ENCODE measurements around the gene MAST3. TPM values are rescaled to one million over a fixed set of nuclear protein-coding genes. Genes with fewer than 3 reads are reported as not detected.

MAST3 gene
- total RNA-seq, 1 experiment from 2014 or later, result 10.4 TPM

DNA sequence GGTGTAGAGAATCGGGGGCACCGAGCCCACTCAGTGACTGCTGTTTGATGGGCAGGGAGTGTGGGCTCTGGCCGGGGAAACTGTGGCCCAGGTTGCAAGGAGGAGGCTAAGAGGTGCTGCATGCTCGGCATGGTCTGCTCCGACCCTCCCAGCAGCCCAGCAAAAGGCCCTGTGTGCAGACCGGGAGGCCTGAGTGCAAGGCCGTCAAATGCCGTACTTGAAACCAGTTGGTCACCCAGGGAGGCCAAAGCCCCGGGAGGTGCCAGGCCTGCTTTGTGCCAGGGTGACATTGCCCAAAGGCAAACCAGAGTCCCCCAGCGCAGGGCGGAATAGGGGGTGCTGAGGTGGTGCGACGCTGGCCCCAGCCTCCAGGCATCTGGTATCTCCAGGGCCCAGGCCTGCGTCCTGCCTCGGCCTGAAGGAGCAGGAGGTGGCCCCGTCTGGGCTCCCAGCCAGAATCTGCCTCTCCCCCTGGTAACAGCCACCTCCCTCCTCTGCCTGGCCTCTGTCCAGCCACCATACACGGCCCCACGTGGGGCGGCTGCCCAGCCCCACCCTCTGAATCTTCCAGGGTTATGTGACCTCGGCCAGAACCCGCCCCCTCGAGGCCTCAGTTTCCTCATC is 59.4 kb downstream of the MAST3 start:
- Mint-ChIP-seq H3K4me1 (peaks cover 15 to 33% of the 10 kb centered on the region in 2 experiments), H3K27me3 (ENCODE audit: low read depth) (no peaks in the 10 kb centered on the region), H3K9me3 (no peaks in the 10 kb centered on the region), H3K36me3 (ENCODE audit: insufficient read depth in 1 of 3, low read depth in 3 of 3) (peaks cover 7 to 19% (median 19%) of the 10 kb centered on the region in 3 experiments; a peak in 6 of 7 replicates), H3K4me3 (no peak overlapping the region), H3K27ac (peak overlapping the region in 1 of 3 experiments; percentile 58; a peak in 1 of 7 replicates)
- no peak overlapping the region for H2AK5ac ChIP-seq (ENCODE audit: insufficient read length, low read length)
- no peak overlapping the region for H2BK120ac ChIP-seq (ENCODE audit: low read depth, low read length, poor library complexity, severe bottlenecking)
- no peaks in the 10 kb centered on the region for H3K79me1 ChIP-seq (ENCODE audit: insufficient read depth, low read depth, low read length, poor library complexity, severe bottlenecking)
- no peak overlapping the region for H2BK12ac ChIP-seq (ENCODE audit: insufficient read length, low read depth, low read length)
- H3K14ac ChIP-seq (ENCODE audit: insufficient read depth, low read length), result no peak overlapping the region
- H3K9me3 ChIP-seq (ENCODE audit: control insufficient read depth, low read depth, low read length), result no peaks in the 10 kb centered on the region
- no peak overlapping the region for H2AFZ ChIP-seq (ENCODE audit: low read length)
- H3K4me1 ChIP-seq (ENCODE audit: insufficient read depth, low read length), result 0 out of 2 replicates have a peak, but pooled peaks cover 2% of the 10 kb centered on the region
- no peak overlapping the region for H3K9ac ChIP-seq (ENCODE audit: extremely low read depth, insufficient read length, low read length)
- no peak overlapping the region for H3K27ac ChIP-seq (ENCODE audit: insufficient read length, low read depth, low read length)
- peaks cover 4% of the 10 kb centered on the region for H4K20me1 ChIP-seq (ENCODE audit: control insufficient read depth, insufficient read depth, insufficient read length)
- WGBS (ENCODE audit: extremely low coverage, insufficient read length, low lambda C conversion rate), result no CpG with 5 or more reads among the region's 22 CpGs
- H3K56ac ChIP-seq (ENCODE audit: insufficient read length, low read depth, low read length), result no peak overlapping the region
- H4K91ac ChIP-seq (ENCODE audit: insufficient read length, low read depth, low read length), result no peak overlapping the region
- H3K4ac ChIP-seq (ENCODE audit: low read depth, low read length), result no peak overlapping the region
- H4K8ac ChIP-seq (replicated peaks; ENCODE audit: insufficient read length, low read depth, low read length), result no peak overlapping the region
- no peak overlapping the region for H2BK20ac ChIP-seq (ENCODE audit: low read depth, low read length, poor library complexity, severe bottlenecking)
- no peak overlapping the region for H3T11ph ChIP-seq (ENCODE audit: low read length)
- H4K5ac ChIP-seq (ENCODE audit: insufficient read length, low read depth, low read length), result no peak overlapping the region
- H3K23ac ChIP-seq (ENCODE audit: insufficient read length, low read depth, low read length), result no peak overlapping the region
- DNase-seq, result no peak
- H3K27me3 ChIP-seq (ENCODE audit: insufficient read depth, low read length), result no peaks in the 10 kb centered on the region
- TF ChIP-seq, protein P1, sequence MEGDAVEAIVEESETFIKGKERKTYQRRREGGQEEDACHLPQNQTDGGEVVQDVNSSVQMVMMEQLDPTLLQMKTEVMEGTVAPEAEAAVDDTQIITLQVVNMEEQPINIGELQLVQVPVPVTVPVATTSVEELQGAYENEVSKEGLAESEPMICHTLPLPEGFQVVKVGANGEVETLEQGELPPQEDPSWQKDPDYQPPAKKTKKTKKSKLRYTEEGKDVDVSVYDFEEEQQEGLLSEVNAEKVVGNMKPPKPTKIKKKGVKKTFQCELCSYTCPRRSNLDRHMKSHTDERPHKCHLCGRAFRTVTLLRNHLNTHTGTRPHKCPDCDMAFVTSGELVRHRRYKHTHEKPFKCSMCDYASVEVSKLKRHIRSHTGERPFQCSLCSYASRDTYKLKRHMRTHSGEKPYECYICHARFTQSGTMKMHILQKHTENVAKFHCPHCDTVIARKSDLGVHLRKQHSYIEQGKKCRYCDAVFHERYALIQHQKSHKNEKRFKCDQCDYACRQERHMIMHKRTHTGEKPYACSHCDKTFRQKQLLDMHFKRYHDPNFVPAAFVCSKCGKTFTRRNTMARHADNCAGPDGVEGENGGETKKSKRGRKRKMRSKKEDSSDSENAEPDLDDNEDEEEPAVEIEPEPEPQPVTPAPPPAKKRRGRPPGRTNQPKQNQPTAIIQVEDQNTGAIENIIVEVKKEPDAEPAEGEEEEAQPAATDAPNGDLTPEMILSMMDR (conservative IDR thresholded peaks at IDR 0.05), result no peak
- H3K79me2 ChIP-seq (ENCODE audit: insufficient read depth, low read length), result no peaks in the 10 kb centered on the region
- H3K4me2 ChIP-seq (ENCODE audit: insufficient read depth, insufficient read length, low read length), result no peak overlapping the region
- H2BK15ac ChIP-seq (ENCODE audit: low read depth, low read length), result no peak overlapping the region
- H2BK5ac ChIP-seq (ENCODE audit: insufficient read length, low read length), result no peak overlapping the region
- peaks cover 11% of the 10 kb centered on the region for H3K23me2 ChIP-seq (ENCODE audit: insufficient read length, low read depth, low read length, poor library complexity, severe bottlenecking)
- no peak overlapping the region for H3K18ac ChIP-seq (ENCODE audit: insufficient read length, low read depth, low read length)

All from H9 (cell line).